ENCODE measurements around the gene JMY. TPM values are rescaled to one million over a fixed set of nuclear protein-coding genes. Genes with fewer than 3 reads are reported as not detected.

JMY gene
- total and polyA plus RNA-seq, 4 donors: 2.0 to 33.6 (median 4.9) TPM

DNA sequence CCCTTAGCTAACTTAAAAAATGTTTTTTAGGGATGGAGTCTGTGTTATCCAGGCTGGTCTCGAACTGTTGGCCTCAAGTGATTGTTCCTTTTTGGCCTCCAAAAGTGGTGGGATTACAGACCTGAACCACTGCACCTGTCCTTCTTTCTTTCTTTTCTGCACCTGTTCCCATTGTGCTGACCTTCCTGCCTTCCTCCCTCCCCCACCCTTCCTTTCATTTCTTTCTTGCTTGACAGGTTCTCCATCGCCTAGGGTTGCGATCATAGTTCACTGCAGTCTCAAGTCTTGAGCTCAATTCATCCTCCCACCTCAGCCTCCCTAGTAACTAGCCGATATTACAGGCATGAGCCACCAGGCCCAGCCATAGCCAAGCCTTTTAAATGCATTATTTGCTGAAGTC lies 20.6 kb downstream of the JMY start:
- H3K27ac ChIP-seq (ENCODE audit: low read depth in 1 of 2, low read length in 1 of 2): no peak overlapping the region
- H3K27me3 ChIP-seq (ENCODE audit: control insufficient read depth in 3 of 3, insufficient read depth in 3 of 3, low read length in 2 of 3): no peaks in the 10 kb centered on the region
- TF ChIP-seq, protein P1, sequence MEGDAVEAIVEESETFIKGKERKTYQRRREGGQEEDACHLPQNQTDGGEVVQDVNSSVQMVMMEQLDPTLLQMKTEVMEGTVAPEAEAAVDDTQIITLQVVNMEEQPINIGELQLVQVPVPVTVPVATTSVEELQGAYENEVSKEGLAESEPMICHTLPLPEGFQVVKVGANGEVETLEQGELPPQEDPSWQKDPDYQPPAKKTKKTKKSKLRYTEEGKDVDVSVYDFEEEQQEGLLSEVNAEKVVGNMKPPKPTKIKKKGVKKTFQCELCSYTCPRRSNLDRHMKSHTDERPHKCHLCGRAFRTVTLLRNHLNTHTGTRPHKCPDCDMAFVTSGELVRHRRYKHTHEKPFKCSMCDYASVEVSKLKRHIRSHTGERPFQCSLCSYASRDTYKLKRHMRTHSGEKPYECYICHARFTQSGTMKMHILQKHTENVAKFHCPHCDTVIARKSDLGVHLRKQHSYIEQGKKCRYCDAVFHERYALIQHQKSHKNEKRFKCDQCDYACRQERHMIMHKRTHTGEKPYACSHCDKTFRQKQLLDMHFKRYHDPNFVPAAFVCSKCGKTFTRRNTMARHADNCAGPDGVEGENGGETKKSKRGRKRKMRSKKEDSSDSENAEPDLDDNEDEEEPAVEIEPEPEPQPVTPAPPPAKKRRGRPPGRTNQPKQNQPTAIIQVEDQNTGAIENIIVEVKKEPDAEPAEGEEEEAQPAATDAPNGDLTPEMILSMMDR (IDR thresholded peaks at IDR 0.05; ENCODE audit: control extremely low read depth, extremely low read depth): no peak
- H3K4me3 ChIP-seq: no peak overlapping the region
- peaks cover 0 to 17% (median 0%) of the 10 kb centered on the region in 5 donors for H3K4me1 ChIP-seq (ENCODE audit: control insufficient read depth in 5 of 5, insufficient read depth in 5 of 5, low read length in 5 of 5)
- peaks cover 0 to 2% (median 0%) of the 10 kb centered on the region in 4 donors for H3K9me3 ChIP-seq (ENCODE audit: control insufficient read depth in 4 of 4, insufficient read depth in 3 of 4, low read length in 3 of 4)
- DNase-seq (no peak), ATAC-seq (ENCODE audit: insufficient read depth, low FRiP score) (no peak)
- peaks cover 0 to 4% (median 0%) of the 10 kb centered on the region in 4 donors for H3K36me3 ChIP-seq (ENCODE audit: control insufficient read depth in 4 of 4, insufficient read depth in 4 of 4, low read length in 4 of 4)
- H3K9ac ChIP-seq (ENCODE audit: insufficient read depth in 1 of 2, low read length in 2 of 2): no peak overlapping the region
- WGBS, 2 donors: 92 to 96% methylated on average over 4 of the region's 4 CpGs

DNA sequence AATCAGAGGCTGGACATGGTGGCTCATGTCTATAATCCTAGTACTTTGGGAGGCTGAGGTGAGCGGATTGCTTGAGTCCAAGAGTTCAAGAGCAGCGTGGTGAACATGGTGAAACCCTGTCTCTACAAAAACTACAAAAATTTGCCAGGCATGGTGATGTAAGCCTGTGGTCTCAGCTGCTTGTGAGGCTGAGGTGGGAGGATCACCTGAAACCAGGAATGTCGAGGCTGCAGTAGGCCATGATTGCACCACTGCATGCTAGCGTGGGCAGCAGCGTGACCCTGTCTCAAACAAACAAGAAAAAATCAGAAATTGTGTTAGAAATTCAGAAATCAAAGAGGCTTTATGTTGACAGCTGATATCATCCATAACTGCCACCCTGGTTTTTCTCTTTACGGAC lies 21.4 kb downstream of the JMY start:
- ATAC-seq (ENCODE audit: insufficient read depth, low FRiP score): no peak
- no peak overlapping the region for H3K4me3 ChIP-seq
- peaks cover 0 to 2% (median 0%) of the 10 kb centered on the region in 4 donors for H3K9me3 ChIP-seq (ENCODE audit: control insufficient read depth in 4 of 4, insufficient read depth in 3 of 4, low read length in 3 of 4)
- no peaks in the 10 kb centered on the region for H3K27me3 ChIP-seq (ENCODE audit: control insufficient read depth in 3 of 3, insufficient read depth in 3 of 3, low read length in 2 of 3)
- peaks cover 0 to 17% (median 0%) of the 10 kb centered on the region in 5 donors for H3K4me1 ChIP-seq (ENCODE audit: control insufficient read depth in 5 of 5, insufficient read depth in 5 of 5, low read length in 5 of 5)
- no peak overlapping the region for H3K27ac ChIP-seq (ENCODE audit: low read depth in 1 of 2, low read length in 1 of 2)
- TF ChIP-seq, protein P1 (IDR thresholded peaks at IDR 0.05; ENCODE audit: control extremely low read depth, extremely low read depth): no peak
- DNase-seq: no peak
- WGBS, 2 donors: 89 to 96% methylated on average over 6 of the region's 6 CpGs
- peaks cover 0 to 4% (median 0%) of the 10 kb centered on the region in 4 donors for H3K36me3 ChIP-seq (ENCODE audit: control insufficient read depth in 4 of 4, insufficient read depth in 4 of 4, low read length in 4 of 4)
- H3K9ac ChIP-seq (ENCODE audit: insufficient read depth in 1 of 2, low read length in 2 of 2): no peak overlapping the region

DNA sequence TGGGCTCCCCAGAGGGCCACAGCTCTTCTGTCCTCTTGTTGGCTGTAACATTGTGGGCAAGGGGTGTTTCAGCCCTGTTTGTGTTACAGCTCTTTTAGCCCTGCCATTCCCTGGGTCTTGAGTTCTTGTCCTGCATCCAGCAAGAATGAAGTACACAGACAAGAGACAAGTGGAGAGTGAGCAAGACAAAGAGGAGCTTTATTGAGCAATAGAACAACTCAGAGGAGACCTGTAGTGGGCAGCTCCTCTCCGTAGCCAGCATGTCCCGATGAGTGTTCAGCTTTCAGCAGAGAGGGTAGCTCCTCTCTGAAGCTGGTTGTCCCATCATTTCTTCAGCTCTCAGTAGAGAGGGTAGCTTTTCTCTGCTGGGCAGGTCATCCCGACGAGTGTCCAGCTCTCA lies 22.9 kb downstream of the JMY start:
- no peak overlapping the region for H3K27ac ChIP-seq (ENCODE audit: low read depth in 1 of 2, low read length in 1 of 2)
- TF ChIP-seq, protein P1 (IDR thresholded peaks at IDR 0.05; ENCODE audit: control extremely low read depth, extremely low read depth): no peak
- peaks cover 0 to 2% (median 0%) of the 10 kb centered on the region in 4 donors for H3K9me3 ChIP-seq (ENCODE audit: control insufficient read depth in 4 of 4, insufficient read depth in 3 of 4, low read length in 3 of 4)
- H3K4me1 ChIP-seq (ENCODE audit: control insufficient read depth in 5 of 5, insufficient read depth in 5 of 5, low read length in 5 of 5): peaks cover 0 to 17% (median 0%) of the 10 kb centered on the region in 5 donors
- DNase-seq (no peak), ATAC-seq (ENCODE audit: insufficient read depth, low FRiP score) (no peak)
- WGBS, 2 donors: 97 to 98% methylated on average over 4 of the region's 4 CpGs
- no peak overlapping the region for H3K9ac ChIP-seq (ENCODE audit: insufficient read depth in 1 of 2, low read length in 2 of 2)
- H3K4me3 ChIP-seq: no peak overlapping the region
- peaks cover 0 to 4% (median 0%) of the 10 kb centered on the region in 4 donors for H3K36me3 ChIP-seq (ENCODE audit: control insufficient read depth in 4 of 4, insufficient read depth in 4 of 4, low read length in 4 of 4)
- H3K27me3 ChIP-seq (ENCODE audit: control insufficient read depth in 3 of 3, insufficient read depth in 3 of 3, low read length in 2 of 3): no peaks in the 10 kb centered on the region

DNA sequence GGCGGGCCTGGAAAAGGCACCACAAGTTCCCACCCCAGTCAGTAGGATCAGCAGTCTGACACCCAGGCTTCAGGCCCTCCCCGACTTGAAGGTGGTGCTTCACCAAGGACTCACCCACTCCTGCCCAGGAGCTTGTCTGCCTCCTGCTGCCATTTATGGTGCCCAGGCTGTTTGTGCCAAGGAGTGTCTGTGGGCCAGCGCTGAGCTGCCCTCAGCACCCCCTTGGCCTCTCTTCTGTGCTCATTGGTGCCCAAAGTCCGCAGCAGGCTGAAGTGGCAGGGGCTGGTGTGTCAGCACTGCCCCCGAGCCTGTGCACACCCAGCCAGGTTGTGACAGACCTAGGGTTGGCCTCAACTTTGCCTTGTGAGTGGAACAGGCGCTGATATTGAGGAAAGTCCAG lies 23.5 kb downstream of the JMY start:
- DNase-seq (no peak), ATAC-seq (ENCODE audit: insufficient read depth, low FRiP score) (no peak)
- Histone ChIP-seq H3K4me1 (ENCODE audit: control insufficient read depth in 5 of 5, insufficient read depth in 5 of 5, low read length in 5 of 5) (peaks cover 0 to 17% (median 0%) of the 10 kb centered on the region in 5 donors), H3K4me3 (no peak overlapping the region), H3K36me3 (ENCODE audit: control insufficient read depth in 4 of 4, insufficient read depth in 4 of 4, low read length in 4 of 4) (peaks cover 0 to 4% (median 0%) of the 10 kb centered on the region in 4 donors), H3K27ac (ENCODE audit: low read depth in 1 of 2, low read length in 1 of 2) (no peak overlapping the region), H3K9ac (ENCODE audit: insufficient read depth in 1 of 2, low read length in 2 of 2) (no peak overlapping the region), H3K27me3 (ENCODE audit: control insufficient read depth in 3 of 3, insufficient read depth in 3 of 3, low read length in 2 of 3) (no peaks in the 10 kb centered on the region), H3K9me3 (ENCODE audit: control insufficient read depth in 4 of 4, insufficient read depth in 3 of 4, low read length in 3 of 4) (peaks cover 0 to 2% (median 0%) of the 10 kb centered on the region in 4 donors)
- TF ChIP-seq, protein P1 (IDR thresholded peaks at IDR 0.05; ENCODE audit: control extremely low read depth, extremely low read depth): no peak
- 88 to 99% methylated on average over 6 of the region's 6 CpGs for WGBS, 2 donors

Measured in lung (tissue), 12 donors.